Activated CD4-positive, alpha-beta T cell treated with anti-CD3 and anti-CD28 coated beads for 1 hour (primary cell): ENCODE data around the gene PPM1F.
A peak's percentile ranks its signal among the peaks of the same experiment; 100 is the strongest.

Experiments
- DNase-seq: peaks from one replicate; pipeline ENCODE4 v3.0.0-alpha.2; 2020

Gene PPM1F

GRCh38 chr22:21938906-21939305, 13.7 kb downstream of the PPM1F start:
- no peak for DNase-seq

GRCh38 chr22:21938071-21938822, 14.4 kb downstream of the PPM1F start:
- DNase-seq: peak; percentile 85

- DNase-seq: no peak
These were observed 14.9 kb downstream of the PPM1F start for GRCh38 chr22:21937821-21938070.

GRCh38 chr22:21937041-21937820, 15.4 kb downstream of the PPM1F start:
- DNase-seq: no peak

- no peak for DNase-seq
These were observed 16.4 kb downstream of the PPM1F start for GRCh38 chr22:21936151-21936775.

- no peak for DNase-seq
These were observed 18.7 kb downstream of the PPM1F start for GRCh38 chr22:21933910-21934309.

- no peak for DNase-seq
These were observed 19.2 kb downstream of the PPM1F start for GRCh38 chr22:21933413-21933812.

GRCh38 chr22:21932347-21932746, 20.3 kb downstream of the PPM1F start:
- DNase-seq: no peak

GRCh38 chr22:21931056-21931455, 21.6 kb downstream of the PPM1F start:
- no peak for DNase-seq

- no peak for DNase-seq
These were observed 23.4 kb downstream of the PPM1F start for GRCh38 chr22:21929253-21929652.

- no peak for DNase-seq
These were observed 24.6 kb downstream of the PPM1F start for GRCh38 chr22:21928048-21928447.

- DNase-seq: no peak
These were observed 25.3 kb downstream of the PPM1F start for GRCh38 chr22:21927174-21927823.

GRCh38 chr22:21926728-21927127, 25.9 kb downstream of the PPM1F start:
- no peak for DNase-seq

GRCh38 chr22:21923163-21923561, 29.5 kb downstream of the PPM1F start:
- DNase-seq: no peak

GRCh38 chr22:21922370-21923162, 30.1 kb downstream of the PPM1F start:
- no peak for DNase-seq

- DNase-seq: no peak
These were observed 30.9 kb downstream of the PPM1F start for GRCh38 chr22:21921729-21922128.

GRCh38 chr22:21921184-21921721, 31.4 kb downstream of the PPM1F start:
- DNase-seq: no peak

GRCh38 chr22:21920341-21921183, 32.1 kb downstream of the PPM1F start:
- no peak for DNase-seq

GRCh38 chr22:21919526-21920307, 32.9 kb downstream of the PPM1F start:
- DNase-seq: no peak

- DNase-seq: no peak
These were observed 34.0 kb downstream of the PPM1F start for GRCh38 chr22:21918466-21919185.
